Uterus (tissue), 4 donors: ENCODE results near the gene KIAA0753. TPM values are rescaled to one million over a fixed set of nuclear protein-coding genes. Genes with fewer than 3 reads are reported as not detected.
"Not testable (repeated sequence)": the region's sequence is repeated elsewhere in the genome, so short reads cannot be mapped to it uniquely, and the experiment has no call there.

Experiments used
- DNase-seq, 2 donors: peaks; one replicate each; pipeline ENCODE4 v3.0.0-alpha.2; 2019 to 2020
- H3K27ac ChIP-seq, 2 donors: fragments of 200-600 bp; sonication (generic); 1 replicate in 1 of 2; 2 replicates in 1 of 2; pipeline ENCODE4 v1.5.1; 2016 to 2018
- H3K27me3 ChIP-seq, 2 donors: fragments of 200-600 bp; sonication (generic); one replicate each; pipeline ENCODE4 v1.5.1; 2018 to 2019; ENCODE audit warnings: control low read depth in 1 of 2
- H3K36me3 ChIP-seq, 2 donors: fragments of 200-600 bp; sonication (generic); one replicate each; pipeline ENCODE4 v1.5.1; 2019; ENCODE audit warnings: control low read depth in 1 of 2
- H3K4me1 ChIP-seq, 2 donors: fragments of 200-600 bp; sonication (generic); one replicate each; pipeline ENCODE4 v1.5.1; 2018 to 2019; ENCODE audit warnings: control low read depth in 1 of 2
- H3K4me3 ChIP-seq, 2 donors: fragments of 200-600 bp; sonication (generic); 1 replicate in 1 of 2; 2 replicates in 1 of 2; pipeline ENCODE4 v1.5.1; 2018 to 2019; ENCODE audit warnings: mild to moderate bottlenecking in 1 of 2
- H3K9me3 ChIP-seq, 2 donors: fragments of 200-600 bp; sonication (generic); one replicate each; pipeline ENCODE4 v1.5.1; 2019; ENCODE audit warnings: control low read depth in 1 of 2
- CTCF ChIP-seq, 4 experiments: fragments of 200-600 bp in 2 of 4; fragments of 450-650 bp in 2 of 4; sonication (generic) in 2 of 4; IDR thresholded peaks; one replicate each; pipeline ENCODE4 v1.5.1; 2016 to 2019; ENCODE audit warnings: antibody characterized with exemption in 4 of 4, mild to moderate bottlenecking in 2 of 4, moderate library complexity in 1 of 4
- POLR2A ChIP-seq, 2 donors: fragments of 450-650 bp; IDR thresholded peaks; one replicate each; pipeline ENCODE4 v1.6.1; 2016; ENCODE audit warnings: antibody characterized with exemption in 2 of 2, mild to moderate bottlenecking in 1 of 2, moderate library complexity in 1 of 2
- intact Hi-C: fragments of 100-400 bp; cut with DNase I; formaldehyde crosslinking; loops from one replicate; pipeline ENCODE4 v1.15.1; 2023; ENCODE audit warnings: low total_unique reads
- total RNA-seq, 4 donors: library from RNA; depleted of rRNA in 3 of 4; stranded (reverse); fragments of >200 nt in 3 of 4; gene quantifications; one replicate each; pipeline versions ENCODE4 v1.1.0 to v1.2.4, GENCODE V29; 2014 to 2023
- donor health status: DM: yes; HTN: yes; CAD: no.

KIAA0753 gene
- total RNA-seq, 4 donors from 2014 or later = 6.2 to 52.3 (median 28.8) TPM

GRCh38 chr17:6666077-6666521 lies 25.6 kb upstream of the KIAA0753 start:
- no peak for TF ChIP-seq POLR2A (IDR thresholded peaks at IDR 0.05)
- peak; percentile 75 to 90 (median 86) for TF ChIP-seq CTCF (IDR thresholded peaks at IDR 0.05)
- intact Hi-C loops = no loop called here
- H3K36me3 ChIP-seq = no peaks in the 10 kb centered on the region

GRCh38 chr17:6663200-6663599 lies 22.7 kb upstream of the KIAA0753 start:
- H3K36me3 ChIP-seq, H3K4me1 ChIP-seq, H3K4me3 ChIP-seq, H3K27ac ChIP-seq, intact Hi-C loops, DNase-seq, H3K9me3 ChIP-seq, H3K27me3 ChIP-seq: not testable (repeated sequence)

More at GRCh38 chr17:6666077-6666521, 25.6 kb upstream of the KIAA0753 start:
- peak; percentile 65 to 68 for DNase-seq
- Histone ChIP-seq H3K4me1 (no peaks in the 10 kb centered on the region), H3K27me3 (no peaks in the 10 kb centered on the region), H3K9me3 (no peaks in the 10 kb centered on the region), H3K27ac (no peak overlapping the region), H3K4me3 (no peak overlapping the region)

GRCh38 chr17:6661464-6661848 lies 20.9 kb upstream of the KIAA0753 start:
- H3K27ac ChIP-seq = no peak overlapping the region
- H3K4me1 ChIP-seq = no peaks in the 10 kb centered on the region
- TF ChIP-seq POLR2A (IDR thresholded peaks at IDR 0.05) (no peak), CTCF (IDR thresholded peaks at IDR 0.05) (no peak)
- no peaks in the 10 kb centered on the region for H3K27me3 ChIP-seq
- no peak for DNase-seq
- no peak overlapping the region for H3K4me3 ChIP-seq
- intact Hi-C loops = no loop called here
- H3K9me3 ChIP-seq = no peaks in the 10 kb centered on the region
- no peaks in the 10 kb centered on the region for H3K36me3 ChIP-seq

- Histone ChIP-seq H3K4me3 (no peak overlapping the region), H3K9me3 (no peaks in the 10 kb centered on the region), H3K36me3 (no peaks in the 10 kb centered on the region), H3K4me1 (no peaks in the 10 kb centered on the region), H3K27ac (no peak overlapping the region), H3K27me3 (no peaks in the 10 kb centered on the region)
- no peak for TF ChIP-seq POLR2A (IDR thresholded peaks at IDR 0.05)
- no peak for TF ChIP-seq CTCF (IDR thresholded peaks at IDR 0.05)
- no peak for DNase-seq
- intact Hi-C loops = no loop called here
Observed at GRCh38 chr17:6660805-6661463, 20.4 kb upstream of the KIAA0753 start.

DNA sequence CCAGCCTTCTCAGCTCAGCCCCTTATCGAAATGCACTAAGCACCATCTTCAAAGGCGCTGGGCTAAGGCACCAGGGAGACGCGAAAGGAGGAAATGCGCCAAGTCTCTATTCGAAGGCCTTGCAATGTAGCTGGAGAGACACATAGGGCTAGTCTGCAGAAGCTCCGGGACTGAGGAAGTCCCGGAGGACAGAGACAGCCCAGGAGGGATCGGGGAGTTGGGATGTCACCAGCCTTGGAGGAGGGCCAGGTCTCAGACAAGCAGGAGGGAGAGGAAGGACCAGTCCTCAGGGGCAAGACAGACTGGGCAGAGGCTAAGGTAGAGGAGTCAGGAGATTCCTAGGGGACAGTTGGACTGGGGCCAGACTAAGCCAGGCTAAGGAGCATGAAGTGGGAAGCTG lies 19.6 kb upstream of the KIAA0753 start:
- Histone ChIP-seq H3K27me3 (no peaks in the 10 kb centered on the region), H3K9me3 (no peaks in the 10 kb centered on the region), H3K4me1 (no peaks in the 10 kb centered on the region), H3K36me3 (no peaks in the 10 kb centered on the region), H3K4me3 (no peak overlapping the region), H3K27ac (no peak overlapping the region)
- no peak for TF ChIP-seq CTCF (IDR thresholded peaks at IDR 0.05)
- no peak for TF ChIP-seq POLR2A (IDR thresholded peaks at IDR 0.05)
- no peak for DNase-seq
- intact Hi-C loops = no loop called here

DNA sequence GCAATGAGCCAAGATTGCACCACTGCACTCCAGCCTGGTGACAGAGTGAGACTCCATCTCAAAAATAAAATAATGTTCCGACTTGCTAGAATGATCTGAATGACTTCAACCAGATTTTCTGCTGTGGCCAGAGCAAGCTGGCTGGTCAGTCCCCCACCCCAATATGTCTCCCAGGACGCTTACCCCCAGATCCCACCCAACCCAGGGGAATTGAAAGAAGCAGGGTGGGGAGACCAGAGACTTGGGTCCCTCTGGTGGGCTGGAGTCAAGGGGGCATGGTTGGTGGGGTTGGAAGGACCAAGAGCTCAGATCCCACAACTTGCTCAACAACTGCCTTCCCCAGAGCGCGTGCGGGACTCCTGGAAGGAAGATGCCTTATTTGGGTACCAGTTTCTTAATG lies 17.9 kb upstream of the KIAA0753 start:
- H3K4me1 ChIP-seq, intact Hi-C loops, DNase-seq, H3K27me3 ChIP-seq, H3K36me3 ChIP-seq, H3K4me3 ChIP-seq, H3K9me3 ChIP-seq, H3K27ac ChIP-seq: not testable (repeated sequence)
